HG02588 (cell line): Measurements from ENCODE around the gene ZNF416.
A peak's percentile ranks its signal among the peaks of the same experiment; 100 is the strongest.

Source experiments
- ATAC-seq: cut with Tn5 transposase; IDR thresholded peaks from one replicate; pipeline ENCODE4 v1.9.1; 2021; ENCODE audit warnings: mild to moderate bottlenecking, moderate library complexity; ENCODE audit not compliant: unreplicated experiment

The ZNF416 gene

DNA sequence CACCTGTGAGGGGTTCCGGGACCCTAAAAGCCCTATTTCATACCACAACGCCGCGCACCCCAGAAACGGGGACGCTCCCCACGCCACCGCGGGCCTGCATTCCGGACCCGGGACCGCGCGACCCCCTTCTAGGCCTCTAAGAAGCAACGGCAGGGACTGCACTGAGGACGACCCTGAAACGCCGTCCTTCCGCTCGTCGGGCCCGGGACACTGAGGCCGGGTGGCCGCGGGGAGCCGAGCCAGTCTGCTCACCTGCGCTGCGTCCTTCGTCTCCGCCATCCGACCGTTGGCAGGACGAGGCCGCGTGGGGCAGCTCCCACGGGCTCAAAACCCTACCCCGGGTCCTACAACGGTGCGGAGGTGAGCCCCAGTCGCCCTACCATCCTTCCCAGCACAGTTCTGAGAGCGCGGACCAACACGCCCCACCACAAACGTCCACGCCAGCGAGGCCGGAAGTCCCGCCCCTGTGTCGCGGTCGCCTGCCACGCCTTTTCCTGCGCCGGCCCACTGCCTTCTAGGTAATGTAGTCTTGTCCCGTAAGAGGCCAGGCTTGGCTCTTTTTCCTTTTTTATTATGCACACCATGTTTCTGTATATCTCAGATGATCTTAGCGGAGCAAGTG, 19.2 kb downstream of the ZNF416 start, which contains the start of gene ZNF550:
ZNF550 (minus strand) TSS at position 460 of the 622 bp plus-strand sequence; CDS start at position 279, 181 bp downstream.
- peak; percentile 96 for ATAC-seq

DNA sequence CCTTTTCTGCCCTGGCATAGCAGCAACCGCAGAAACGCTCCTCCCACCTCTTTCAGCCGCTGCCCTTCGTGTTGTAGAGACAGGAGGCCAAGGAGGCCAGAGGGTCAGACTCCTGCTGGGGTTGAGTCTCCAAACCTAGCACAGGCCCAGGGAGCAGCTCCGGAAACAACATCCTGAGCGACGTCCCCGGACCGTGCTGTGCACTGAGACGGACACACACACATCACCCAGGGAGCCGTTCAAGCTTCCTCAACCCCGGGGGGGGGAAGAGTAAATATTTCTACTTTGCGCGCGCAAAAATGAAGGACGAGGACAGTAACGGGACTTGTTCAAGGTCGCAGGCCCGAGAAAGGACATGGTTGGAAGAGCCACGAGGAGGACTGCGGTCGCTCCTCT, 19.7 kb downstream of the ZNF416 start:
- ATAC-seq, result no peak

DNA sequence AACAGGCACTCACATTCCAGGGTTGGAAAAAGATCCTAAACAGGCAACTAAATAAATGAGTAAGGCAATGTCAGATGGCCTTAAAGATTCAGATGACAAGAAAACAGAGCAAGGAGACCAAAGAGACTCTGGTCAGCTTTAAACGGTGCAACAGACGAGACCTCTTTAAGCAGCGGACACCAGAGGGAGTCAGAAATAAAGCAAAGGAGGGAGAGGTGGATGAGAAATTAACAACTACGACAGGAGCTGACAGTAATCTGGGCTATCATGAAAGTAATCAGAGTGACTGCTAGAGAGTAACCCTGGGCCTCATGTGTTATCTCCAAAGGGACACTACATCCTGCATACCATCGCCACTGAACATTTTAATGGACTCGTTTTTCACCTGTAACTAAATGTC, 20.2 kb downstream of the ZNF416 start:
- ATAC-seq, result no peak

DNA sequence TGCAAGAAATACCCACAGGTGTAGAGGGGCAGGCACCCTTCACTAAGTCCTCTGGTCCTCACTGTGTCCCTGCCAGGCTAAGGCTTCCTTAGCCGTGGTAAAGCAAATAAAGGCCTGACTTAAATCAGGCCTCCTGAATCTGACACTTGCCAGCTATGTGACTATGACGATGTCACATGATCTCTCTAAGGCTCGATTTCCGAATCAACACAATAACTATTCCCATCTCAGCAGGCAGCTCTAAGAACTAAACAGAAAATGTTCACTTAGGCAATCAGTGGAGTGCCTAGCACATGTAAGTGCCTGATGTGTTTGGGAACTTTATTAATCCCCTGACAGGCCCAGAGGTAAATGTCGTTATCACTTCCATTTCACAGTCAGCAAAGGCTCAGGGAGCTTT, 21.1 kb downstream of the ZNF416 start:
- ATAC-seq, result no peak

DNA sequence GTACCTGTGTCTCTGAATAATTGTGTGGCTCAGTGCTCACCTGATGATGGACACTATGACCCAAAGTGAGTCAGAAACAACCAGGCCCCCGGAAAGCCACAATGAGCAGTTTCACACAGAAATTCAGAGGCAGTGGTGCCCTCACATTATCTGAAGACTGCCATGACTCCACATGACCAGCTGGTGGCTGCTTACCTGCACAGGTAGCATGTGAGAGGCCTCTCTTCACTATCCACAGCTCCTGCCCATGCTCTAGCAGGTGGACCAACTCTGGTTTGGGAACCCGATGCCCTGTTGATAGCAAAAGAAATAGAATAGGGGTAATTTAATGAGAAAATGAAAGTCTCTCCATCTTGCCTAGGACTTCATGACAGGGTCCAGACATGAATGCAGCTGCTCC, 26.3 kb downstream of the ZNF416 start:
- no peak for ATAC-seq

DNA sequence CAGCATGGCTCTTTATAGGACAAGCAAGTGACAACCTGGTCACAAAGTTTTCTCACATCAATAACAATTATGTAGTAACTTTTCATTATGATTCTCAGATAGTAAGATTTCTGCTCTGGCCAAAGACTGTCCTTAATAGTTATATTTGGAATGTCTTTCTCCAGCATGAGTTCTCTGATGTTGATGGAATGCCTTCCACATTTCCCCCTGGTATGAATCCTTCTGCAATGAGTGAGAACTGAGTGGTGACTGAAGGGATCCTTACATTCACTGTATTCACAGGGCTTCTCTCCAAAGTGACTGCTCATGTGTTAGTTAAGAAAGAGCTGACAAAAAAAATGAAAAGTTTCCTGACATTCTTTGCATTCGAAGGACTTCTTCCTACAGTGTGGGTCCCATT, 32.2 kb downstream of the ZNF416 start:
- ATAC-seq, result no peak

DNA sequence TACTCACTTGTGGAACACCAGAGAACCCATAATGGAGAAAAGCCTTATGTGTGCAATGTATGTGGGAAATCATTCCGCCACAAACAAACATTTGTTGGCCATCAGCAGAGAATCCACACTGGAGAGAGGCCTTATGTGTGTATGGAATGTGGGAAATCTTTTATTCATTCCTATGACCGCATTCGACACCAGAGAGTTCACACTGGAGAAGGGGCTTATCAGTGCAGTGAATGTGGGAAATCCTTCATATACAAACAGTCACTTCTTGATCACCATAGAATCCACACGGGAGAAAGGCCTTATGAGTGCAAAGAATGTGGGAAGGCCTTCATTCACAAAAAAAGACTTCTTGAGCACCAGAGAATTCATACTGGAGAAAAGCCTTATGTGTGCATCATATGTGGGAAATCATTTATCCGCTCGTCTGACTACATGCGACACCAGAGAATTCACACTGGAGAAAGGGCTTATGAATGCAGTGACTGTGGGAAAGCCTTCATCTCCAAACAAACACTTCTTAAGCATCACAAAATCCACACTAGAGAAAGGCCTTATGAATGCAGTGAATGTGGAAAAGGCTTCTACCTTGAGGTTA, 40.7 kb downstream of the ZNF416 start:
- ATAC-seq, result no peak

DNA sequence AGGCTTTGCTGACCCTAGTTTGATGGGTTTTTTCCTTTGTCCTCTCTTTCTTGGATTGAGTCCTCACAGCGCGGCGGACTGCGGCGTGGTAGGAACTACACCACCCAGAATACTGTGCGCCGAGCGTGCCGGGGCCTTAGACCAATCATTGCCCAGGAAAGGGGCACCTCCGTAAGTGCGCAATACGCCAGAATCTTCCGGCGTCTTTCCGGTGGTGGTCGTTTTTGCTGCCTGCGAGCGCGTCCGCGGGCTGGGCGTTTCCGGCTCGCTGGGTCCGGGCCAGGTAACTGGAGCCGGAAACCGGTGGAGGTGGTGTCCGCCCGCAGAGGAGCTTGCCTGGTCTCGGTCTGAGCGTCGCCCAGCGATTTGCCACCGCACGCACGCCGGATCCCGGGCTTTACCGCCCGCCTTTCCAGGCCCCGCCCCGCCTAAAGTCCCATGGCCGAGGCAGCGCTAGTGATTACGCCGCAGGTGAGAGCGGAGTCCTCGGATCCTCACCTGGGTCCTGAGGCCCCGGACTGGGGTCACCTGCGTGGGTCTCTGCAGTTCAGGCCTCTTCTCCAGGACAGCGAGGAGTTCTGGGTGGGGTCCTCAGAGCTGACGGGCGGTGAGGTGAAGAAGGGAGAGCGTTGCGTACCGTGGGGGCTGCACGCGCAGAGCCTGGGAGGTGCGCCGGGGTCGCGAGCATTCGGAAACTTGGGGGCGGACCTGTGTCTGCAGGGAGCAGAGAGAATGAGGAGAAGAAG, 51.4 kb downstream of the ZNF416 start, which contains the start of gene ZNF549:
ZNF549 (plus strand) TSS at position 221 of the 746 bp plus-strand sequence; CDS start at position 439, 218 bp downstream.
- peak; percentile 96 for ATAC-seq
